NCI-H524 treated with DMSO at 0.1 percent for 48 hours (cell line): ENCODE measurements around the gene KIF17.
"Not testable (repeated sequence)": the region's sequence is repeated elsewhere in the genome, so short reads cannot be mapped to it uniquely, and the experiment has no call there.

ENCODE experiments used
- DNase-seq: peaks from one replicate; lab custom pipeline; 2025; lab: John Stamatoyannopoulos, UW

Gene KIF17

DNA sequence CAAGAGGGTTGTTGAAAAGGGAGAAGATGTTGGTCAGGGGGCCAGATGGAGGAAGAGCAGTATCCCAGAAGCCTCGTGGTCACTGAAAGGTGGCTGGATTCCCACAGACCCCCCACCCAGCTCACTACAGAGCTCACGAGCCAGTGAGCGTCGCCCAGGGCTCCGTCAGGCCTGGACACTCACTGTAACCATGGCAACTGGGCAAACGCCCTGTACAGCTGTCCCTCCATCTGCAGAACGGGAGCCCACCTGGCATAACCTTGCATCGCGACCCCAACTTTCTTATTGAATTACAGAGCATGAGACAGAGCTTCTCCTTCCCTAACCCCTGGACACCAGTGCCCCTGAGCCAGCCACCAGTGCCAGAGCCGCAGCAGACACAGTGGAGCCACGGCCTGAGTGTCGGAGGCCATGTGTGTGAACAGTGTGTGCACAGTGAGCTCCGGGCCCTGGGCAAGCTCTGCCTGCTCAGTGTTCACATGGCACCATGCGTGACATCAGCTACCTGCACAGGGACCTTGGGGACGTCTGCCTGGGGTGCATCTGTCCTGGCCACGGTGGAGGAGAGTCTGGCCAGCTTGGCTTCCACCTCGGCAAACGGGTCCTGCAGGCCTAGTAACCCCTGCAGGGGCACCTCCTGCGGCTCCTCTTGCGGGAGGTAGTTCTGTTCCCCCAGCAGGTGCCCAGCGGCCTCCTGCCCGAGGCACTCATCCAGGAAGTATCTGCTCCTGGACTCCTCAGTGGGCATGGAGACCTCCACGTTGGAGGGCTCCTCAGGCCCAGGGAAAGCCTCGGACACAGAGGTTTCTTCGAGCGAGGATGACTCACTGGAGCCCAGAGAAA is 30.7 kb downstream of the KIF17 start:
- DNase-seq = no peak

DNA sequence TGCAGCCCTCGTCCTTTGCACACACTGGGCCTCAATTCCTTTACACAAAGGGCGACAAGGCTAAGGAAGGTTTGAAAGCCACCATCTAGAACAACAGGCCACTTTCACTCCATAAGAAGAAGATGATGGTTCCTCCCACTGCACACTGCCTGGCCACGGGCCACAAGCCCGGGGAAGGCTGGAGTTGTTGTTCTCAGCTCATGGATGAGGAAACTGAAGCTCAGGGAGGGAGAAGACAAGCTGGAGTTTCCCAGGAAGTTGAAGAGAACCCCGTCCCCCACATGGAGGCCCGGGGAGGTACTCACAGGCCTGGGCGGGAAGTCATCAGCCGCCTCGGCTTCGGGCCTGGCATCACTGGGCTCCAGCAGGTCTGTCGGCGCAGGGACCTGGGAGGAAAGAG is 32.1 kb downstream of the KIF17 start:
- no peak for DNase-seq

DNA sequence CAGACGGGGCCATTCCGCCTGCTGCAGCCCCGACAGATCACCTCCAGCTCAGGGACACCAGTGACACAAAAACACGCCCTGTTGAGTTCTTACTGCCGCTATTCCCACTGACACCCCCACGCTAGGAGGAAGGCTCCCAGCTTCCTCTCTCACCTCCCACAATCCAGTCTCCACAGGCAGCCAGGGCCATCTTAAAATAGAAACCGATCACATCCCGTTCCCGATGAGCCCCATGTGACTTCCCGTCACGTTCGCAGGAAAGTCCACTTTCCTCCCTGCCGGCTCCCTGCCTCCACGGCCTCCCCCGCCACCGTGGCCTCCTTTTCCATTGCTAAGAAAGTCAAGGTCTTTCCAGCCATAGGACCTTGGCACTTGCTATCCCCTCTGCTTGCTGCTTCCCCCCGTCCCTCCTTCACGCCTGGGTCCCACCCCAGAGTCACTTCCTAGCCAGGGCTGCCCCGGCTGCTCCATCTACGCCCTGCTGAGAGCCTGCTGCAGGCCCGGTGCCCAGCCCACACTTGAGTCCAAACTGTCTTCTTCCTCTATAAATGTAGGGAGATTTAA is 32.6 kb downstream of the KIF17 start:
- DNase-seq = no peak

- DNase-seq = no peak
Measured at GRCh38 chr1:20684651-20685050, 33.2 kb downstream of the KIF17 start.

- no peak for DNase-seq
Measured at GRCh38 chr1:20684050-20684620, 33.7 kb downstream of the KIF17 start.

DNA sequence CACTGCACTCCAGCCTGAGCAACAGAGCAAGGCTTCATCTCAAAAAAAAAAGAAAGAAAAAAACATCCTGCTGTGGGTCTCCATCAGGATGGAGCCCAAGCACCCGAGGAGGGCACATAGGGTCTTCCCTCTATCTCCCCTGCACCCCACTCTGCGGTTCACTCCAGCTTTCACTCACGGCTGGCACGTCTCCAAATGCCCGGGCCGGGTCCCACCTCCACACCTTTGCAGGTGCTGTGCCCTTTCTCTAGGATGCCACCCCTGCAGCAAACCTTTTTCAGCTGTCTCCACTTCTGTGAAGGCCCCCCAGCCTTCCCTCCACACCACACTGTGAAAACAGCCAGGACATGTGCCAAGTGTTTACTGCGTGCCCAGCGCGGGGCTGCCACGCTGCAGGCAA is 34.2 kb downstream of the KIF17 start:
- DNase-seq = no peak

DNA sequence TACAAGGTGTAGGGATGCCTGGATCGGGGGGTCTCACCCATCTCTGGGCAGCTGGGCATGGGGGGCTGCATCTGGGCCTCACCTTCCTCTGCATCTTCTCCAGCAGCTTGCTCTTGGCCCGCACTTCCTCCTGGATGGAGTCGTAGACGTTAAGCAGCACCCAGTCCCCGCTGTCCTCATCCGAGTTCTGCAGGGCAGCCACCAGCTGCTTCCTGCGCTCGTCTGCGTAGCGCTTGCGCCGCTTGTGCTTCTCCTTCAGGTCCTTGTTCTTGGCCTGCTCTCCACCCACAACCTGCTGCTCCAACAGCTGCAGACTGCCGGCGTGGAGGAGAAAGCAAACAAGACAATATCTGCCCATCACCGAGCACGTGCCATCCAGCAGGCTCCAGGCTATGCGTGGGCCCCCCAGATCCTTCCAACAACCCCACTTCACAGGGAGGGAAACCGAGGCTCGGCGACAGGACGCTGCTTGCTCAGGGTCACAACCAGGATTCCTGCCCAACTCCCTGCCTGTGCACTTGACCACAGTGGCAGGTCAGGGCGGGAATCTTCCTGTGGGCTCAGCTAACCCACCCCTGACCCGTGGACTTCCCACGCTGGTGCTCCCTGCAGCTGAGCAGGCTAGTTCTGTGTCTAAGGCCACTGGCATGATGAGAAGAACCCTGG is 35.1 kb downstream of the KIF17 start:
- no peak for DNase-seq

DNA sequence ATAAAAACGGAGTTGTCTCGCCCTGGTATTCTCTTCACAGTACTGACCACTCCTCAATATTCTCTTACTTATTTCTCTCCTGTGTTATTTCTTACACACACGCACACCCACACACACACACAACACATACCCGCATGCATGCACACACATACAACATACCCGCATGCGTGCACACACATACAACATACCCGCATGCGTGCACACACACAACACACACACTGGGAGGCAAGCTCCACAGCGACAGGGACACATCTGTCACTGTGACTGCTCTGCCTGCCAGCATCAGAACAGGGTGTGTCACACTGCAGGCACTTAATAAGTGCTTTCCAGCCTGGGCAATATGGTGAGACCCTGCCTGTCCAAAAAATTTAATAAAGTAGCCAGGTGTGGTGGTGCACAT is 35.8 kb downstream of the KIF17 start:
- no peak for DNase-seq

- no peak for DNase-seq
Measured at GRCh38 chr1:20680269-20680668, 37.5 kb downstream of the KIF17 start.

DNA sequence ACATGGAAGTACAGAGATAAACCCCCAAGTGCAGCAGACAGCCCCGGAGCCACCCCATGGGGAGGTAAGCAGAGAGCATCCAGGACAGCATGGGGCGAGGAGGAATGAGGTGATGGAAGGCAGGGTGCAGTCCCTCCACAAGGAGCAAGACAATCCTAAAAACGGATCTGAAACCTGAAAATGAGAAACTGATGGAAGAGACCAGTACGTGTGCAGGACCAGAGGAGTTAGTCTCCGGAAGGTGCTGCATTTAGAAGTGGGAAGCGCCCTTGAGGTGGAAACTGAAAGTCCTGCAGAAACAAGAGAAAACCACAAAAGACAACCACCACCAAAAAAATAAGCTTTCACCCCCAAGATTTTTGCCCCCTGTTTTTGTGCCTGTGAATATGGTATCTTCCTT is 39.2 kb downstream of the KIF17 start:
- DNase-seq = no peak

GRCh38 chr1:20673626-20674025 is 44.2 kb downstream of the KIF17 start:
- not testable (repeated sequence) for DNase-seq

GRCh38 chr1:20672265-20672632 is 45.6 kb downstream of the KIF17 start:
- no peak for DNase-seq

GRCh38 chr1:20670936-20671335 is 46.9 kb downstream of the KIF17 start:
- no peak for DNase-seq

- DNase-seq = no peak
Measured at GRCh38 chr1:20668581-20668980, 49.2 kb downstream of the KIF17 start.

DNA sequence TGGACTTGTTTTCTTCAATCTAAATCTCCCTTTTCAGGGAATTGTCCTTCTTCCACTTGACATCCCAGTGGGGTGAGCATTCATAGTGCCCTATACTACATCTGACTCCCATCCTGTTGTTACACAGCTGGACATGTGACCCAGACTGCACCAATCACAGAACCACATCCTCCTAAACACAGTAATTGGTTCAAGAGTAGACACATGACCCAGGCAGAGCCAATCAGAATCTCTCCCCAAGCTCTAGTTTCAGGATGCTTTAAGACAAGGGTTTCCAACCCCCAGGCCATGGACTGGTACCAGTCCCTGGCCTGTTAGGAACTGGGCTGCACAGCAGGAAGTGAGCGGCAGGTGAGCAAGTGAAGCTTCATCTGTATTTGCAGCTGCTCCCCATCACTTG is 51.0 kb downstream of the KIF17 start:
- no peak for DNase-seq

GRCh38 chr1:20666146-20666545 is 51.7 kb downstream of the KIF17 start:
- DNase-seq = no peak

DNA sequence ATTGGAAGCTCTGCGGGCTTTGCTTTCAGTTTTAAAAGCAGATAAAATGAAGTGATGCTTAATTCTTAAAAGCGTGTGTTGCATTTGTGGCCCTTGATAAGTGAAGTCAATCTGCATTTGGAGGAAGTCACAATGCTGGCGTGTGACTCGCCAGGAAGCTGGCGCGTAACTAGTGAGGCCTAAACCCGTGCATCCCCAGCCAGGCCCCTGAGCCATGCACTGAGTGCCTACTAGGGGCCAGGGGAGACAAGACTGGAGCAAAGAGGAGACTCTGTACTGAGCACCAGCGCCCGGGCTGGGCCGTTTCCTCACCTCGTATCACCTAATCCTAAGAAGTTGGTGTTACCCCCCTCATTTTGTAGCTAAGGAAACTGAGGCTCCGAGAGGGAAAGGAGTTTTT is 52.1 kb downstream of the KIF17 start:
- no peak for DNase-seq

GRCh38 chr1:20663969-20664715 is 53.7 kb downstream of the KIF17 start:
- DNase-seq = no peak

DNA sequence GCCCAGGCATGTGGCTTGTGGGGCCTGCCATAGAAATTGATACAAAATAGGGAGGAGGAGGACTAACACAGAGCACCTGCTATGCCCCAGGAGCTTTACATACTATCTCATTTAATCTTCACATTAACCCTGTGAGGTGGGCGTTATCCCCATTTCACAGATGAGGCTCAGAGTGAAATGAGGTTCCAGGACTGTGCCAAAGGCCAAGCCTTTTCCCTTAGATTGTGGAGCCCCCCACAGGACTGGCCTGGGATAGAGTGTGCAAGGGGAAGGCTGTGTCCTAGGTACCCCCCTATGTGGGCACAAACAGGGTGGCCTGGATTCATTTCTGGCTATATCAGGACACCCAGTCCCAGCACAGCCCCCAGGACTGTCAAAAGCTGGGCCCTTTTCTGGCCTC is 54.4 kb downstream of the KIF17 start:
- no peak for DNase-seq

DNA sequence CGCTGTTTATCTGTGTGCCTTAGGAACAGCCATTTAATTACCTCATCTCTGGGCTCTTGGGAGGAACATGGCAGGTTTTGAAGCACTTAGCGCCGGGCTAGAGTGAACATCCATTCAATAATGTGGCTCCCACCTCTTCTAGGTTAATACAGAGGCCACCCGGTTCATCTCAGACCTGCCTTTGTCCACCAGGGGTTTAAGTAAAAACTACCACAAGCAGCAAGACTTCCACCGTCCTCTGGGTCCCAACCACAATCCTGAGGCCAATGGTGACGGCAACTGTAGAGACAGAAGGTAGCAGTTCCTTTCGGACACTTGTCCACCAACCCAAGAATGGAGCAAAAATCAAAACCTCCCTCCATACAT is 55.7 kb downstream of the KIF17 start:
- no peak for DNase-seq

DNA sequence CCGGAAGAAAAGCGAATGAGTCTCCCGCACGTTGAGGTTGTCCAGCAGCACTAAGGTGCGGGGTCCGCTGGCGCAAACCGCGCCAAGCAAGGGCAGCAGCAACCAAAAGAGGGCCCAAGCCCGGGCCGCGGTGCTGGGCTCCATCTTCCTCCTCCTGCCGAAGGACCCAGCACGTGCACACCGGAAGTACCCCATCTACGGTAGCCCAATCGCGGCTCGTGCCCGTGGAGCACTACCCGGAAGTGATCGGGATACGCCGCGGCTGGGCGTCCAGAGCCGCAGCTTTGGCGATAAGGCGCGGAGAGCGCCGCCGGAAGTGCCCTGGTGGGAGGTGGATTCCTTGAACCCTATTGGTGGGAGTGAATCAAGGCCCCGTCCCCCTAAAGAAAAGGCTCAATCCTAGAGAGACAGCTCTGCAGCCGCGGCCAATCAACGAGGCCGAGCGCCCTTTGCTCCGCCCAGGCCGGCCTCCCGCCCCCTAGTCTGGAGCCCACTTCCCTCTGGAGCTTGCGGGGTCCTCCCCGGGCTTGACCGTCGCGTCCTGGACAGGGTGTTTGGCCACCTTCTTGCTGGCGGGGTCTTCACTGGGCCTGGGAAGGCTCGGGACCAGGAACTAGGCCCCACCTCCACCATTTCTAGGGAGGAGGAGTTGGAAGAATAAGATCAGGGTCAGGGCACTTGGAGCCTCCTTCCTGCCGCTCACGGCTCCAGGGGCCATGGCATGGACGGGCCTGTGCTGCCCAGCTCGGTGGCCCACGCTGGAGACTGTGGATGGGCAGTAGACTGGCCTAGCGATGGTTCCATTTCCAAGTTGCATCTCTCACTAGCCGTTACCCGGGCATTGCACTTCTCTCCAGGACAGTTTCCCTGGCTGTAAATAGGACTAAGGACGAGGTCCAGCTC is 56.3 kb downstream of the KIF17 start, which contains the start of gene DDOST:
Gene DDOST (minus strand): TSS at position 163 of the 903 bp plus-strand sequence. CDS start 19 bp downstream, at position 144.
- peak; percentile 95 for DNase-seq
